Effector memory CD8-positive, alpha-beta T cell (primary cell): ENCODE data around the gene RAB1A.
A peak's percentile ranks its signal among the peaks of the same experiment; 100 is the strongest.

Source experiments
- ATAC-seq: fragments of 150-1000 bp; cut with Tn5 transposase; replicated peaks from 2 replicates; pipeline ENCODE4 v1.10.0; 2021; ENCODE audit warnings: mild to moderate bottlenecking, moderate library complexity
- DNase-seq, 3 experiments: peaks; one replicate each; pipeline ENCODE4 v3.0.0; 2021
- H3K27ac Mint-ChIP-seq, 2 donors: one replicate each; pipeline ENCODE4 v1.8.0; 2022; ENCODE audit warnings: mild to moderate bottlenecking in 2 of 2, mixed read lengths in 2 of 2, moderate library complexity in 2 of 2
- H3K27me3 Mint-ChIP-seq, 2 donors: one replicate each; pipeline ENCODE4 v1.8.0; 2022; ENCODE audit warnings: mixed read lengths in 2 of 2
- H3K36me3 Mint-ChIP-seq: one replicate; pipeline ENCODE4 v1.8.0; 2022; ENCODE audit warnings: mild to moderate bottlenecking, moderate library complexity, mixed read lengths; ENCODE audit not compliant: insufficient read depth
- H3K4me1 Mint-ChIP-seq, 2 donors: one replicate each; pipeline ENCODE4 v1.8.0; 2022; ENCODE audit warnings: low read depth in 2 of 2, mixed read lengths in 2 of 2
- H3K4me3 Mint-ChIP-seq, 2 donors: one replicate each; pipeline ENCODE4 v1.8.0; 2022; ENCODE audit warnings: mild to moderate bottlenecking in 2 of 2, mixed read lengths in 2 of 2, moderate library complexity in 2 of 2
- H3K9me3 Mint-ChIP-seq, 2 donors: one replicate each; pipeline ENCODE4 v1.8.0; 2022; ENCODE audit warnings: mixed read lengths in 2 of 2

Gene RAB1A

GRCh38 chr2:65098741-65099140 is 31.2 kb downstream of the RAB1A start:
- peak overlapping the region in 1 of 2 donors; percentile 3 for H3K4me3 Mint-ChIP-seq
- H3K27me3 Mint-ChIP-seq, result no peaks in the 10 kb centered on the region
- H3K36me3 Mint-ChIP-seq, result peaks cover 88% of the 10 kb centered on the region
- DNase-seq, result no peak
- no peaks in the 10 kb centered on the region for H3K9me3 Mint-ChIP-seq
- ATAC-seq, result no peak
- H3K4me1 Mint-ChIP-seq, result peaks cover 0 to 30% of the 10 kb centered on the region in 2 donors
- H3K27ac Mint-ChIP-seq, result no peak overlapping the region

GRCh38 chr2:65097844-65098243 is 32.1 kb downstream of the RAB1A start:
- Mint-ChIP-seq H3K9me3 (no peaks in the 10 kb centered on the region), H3K36me3 (peaks cover 88% of the 10 kb centered on the region), H3K4me3 (no peak overlapping the region), H3K27ac (no peak overlapping the region), H3K27me3 (no peaks in the 10 kb centered on the region), H3K4me1 (peaks cover 2 to 35% of the 10 kb centered on the region in 2 donors)
- ATAC-seq (no peak), DNase-seq (no peak)

- peaks cover 4 to 38% of the 10 kb centered on the region in 2 donors for H3K4me1 Mint-ChIP-seq
- no peak for DNase-seq
- peaks cover 88% of the 10 kb centered on the region for H3K36me3 Mint-ChIP-seq
- ATAC-seq, result no peak
- no peaks in the 10 kb centered on the region for H3K9me3 Mint-ChIP-seq
- peak overlapping the region in 1 of 2 donors; percentile 64 for H3K27ac Mint-ChIP-seq
- H3K4me3 Mint-ChIP-seq, result no peak overlapping the region
- no peaks in the 10 kb centered on the region for H3K27me3 Mint-ChIP-seq
These were observed 33.0 kb downstream of the RAB1A start for GRCh38 chr2:65096948-65097347.

- H3K4me1 Mint-ChIP-seq, result peaks cover 4 to 44% of the 10 kb centered on the region in 2 donors
- H3K4me3 Mint-ChIP-seq, result no peak overlapping the region
- no peaks in the 10 kb centered on the region for H3K27me3 Mint-ChIP-seq
- peaks cover 97% of the 10 kb centered on the region for H3K36me3 Mint-ChIP-seq
- no peaks in the 10 kb centered on the region for H3K9me3 Mint-ChIP-seq
- DNase-seq (no peak), ATAC-seq (no peak)
- H3K27ac Mint-ChIP-seq, result peak overlapping the region; percentile 6 to 22
These were observed 36.7 kb downstream of the RAB1A start for GRCh38 chr2:65093211-65093610.

GRCh38 chr2:65092791-65093190 is 37.1 kb downstream of the RAB1A start:
- H3K27ac Mint-ChIP-seq, result peak overlapping the region; percentile 6 to 22
- peaks cover 97% of the 10 kb centered on the region for H3K36me3 Mint-ChIP-seq
- no peak for DNase-seq
- no peaks in the 10 kb centered on the region for H3K27me3 Mint-ChIP-seq
- H3K4me3 Mint-ChIP-seq, result no peak overlapping the region
- H3K4me1 Mint-ChIP-seq, result peaks cover 7 to 44% of the 10 kb centered on the region in 2 donors
- no peaks in the 10 kb centered on the region for H3K9me3 Mint-ChIP-seq
- ATAC-seq, result no peak

GRCh38 chr2:65085148-65085547 is 44.8 kb downstream of the RAB1A start:
- Mint-ChIP-seq H3K27me3 (no peaks in the 10 kb centered on the region), H3K4me3 (no peak overlapping the region), H3K36me3 (peaks cover 97% of the 10 kb centered on the region), H3K27ac (peak overlapping the region in 1 of 2 donors; percentile 32), H3K4me1 (peaks cover 3 to 18% of the 10 kb centered on the region in 2 donors), H3K9me3 (no peaks in the 10 kb centered on the region)
- DNase-seq (no peak), ATAC-seq (no peak)

GRCh38 chr2:65081232-65081685 is 48.6 kb downstream of the RAB1A start:
- ATAC-seq, result no peak
- Mint-ChIP-seq H3K9me3 (no peaks in the 10 kb centered on the region), H3K27me3 (no peaks in the 10 kb centered on the region), H3K4me3 (no peak overlapping the region), H3K4me1 (peaks cover under 1 to 6% of the 10 kb centered on the region in 2 donors), H3K27ac (peak overlapping the region; percentile 67 to 77), H3K36me3 (peaks cover 84% of the 10 kb centered on the region)
- no peak for DNase-seq

GRCh38 chr2:65079017-65079416 is 50.9 kb downstream of the RAB1A start:
- Mint-ChIP-seq H3K27ac (peak overlapping the region in 1 of 2 donors; percentile 20), H3K27me3 (no peaks in the 10 kb centered on the region), H3K4me1 (peaks cover 1 to 6% of the 10 kb centered on the region in 2 donors), H3K9me3 (no peaks in the 10 kb centered on the region), H3K36me3 (peaks cover 62% of the 10 kb centered on the region), H3K4me3 (no peak overlapping the region)
- DNase-seq, result no peak
- no peak for ATAC-seq

- H3K27ac Mint-ChIP-seq, result peak overlapping the region in 1 of 2 donors; percentile 57
- H3K27me3 Mint-ChIP-seq, result no peaks in the 10 kb centered on the region
- no peaks in the 10 kb centered on the region for H3K9me3 Mint-ChIP-seq
- ATAC-seq (no peak), DNase-seq (no peak)
- no peak overlapping the region for H3K4me3 Mint-ChIP-seq
- peaks cover 62% of the 10 kb centered on the region for H3K36me3 Mint-ChIP-seq
- H3K4me1 Mint-ChIP-seq, result peaks cover 1 to 2% of the 10 kb centered on the region in 2 donors
These were observed 52.0 kb downstream of the RAB1A start for GRCh38 chr2:65077898-65078297.

GRCh38 chr2:65076345-65076710 is 53.6 kb downstream of the RAB1A start:
- DNase-seq, result no peak
- ATAC-seq, result no peak
- H3K4me3 Mint-ChIP-seq, result no peak overlapping the region
- H3K27me3 Mint-ChIP-seq, result no peaks in the 10 kb centered on the region
- H3K4me1 Mint-ChIP-seq, result peaks cover 7 to 9% of the 10 kb centered on the region in 2 donors
- H3K9me3 Mint-ChIP-seq, result no peaks in the 10 kb centered on the region
- peaks cover 58% of the 10 kb centered on the region for H3K36me3 Mint-ChIP-seq
- H3K27ac Mint-ChIP-seq, result peak overlapping the region in 1 of 2 donors; percentile 38

- ATAC-seq, result no peak
- Mint-ChIP-seq H3K27ac (peak overlapping the region in 1 of 2 donors; percentile 38), H3K36me3 (peaks cover 54% of the 10 kb centered on the region), H3K27me3 (no peaks in the 10 kb centered on the region), H3K9me3 (no peaks in the 10 kb centered on the region), H3K4me3 (no peak overlapping the region), H3K4me1 (peaks cover 7 to 9% of the 10 kb centered on the region in 2 donors)
- no peak for DNase-seq
These were observed 54.1 kb downstream of the RAB1A start for GRCh38 chr2:65075605-65076344.

GRCh38 chr2:65075176-65075575 is 54.7 kb downstream of the RAB1A start:
- DNase-seq (no peak), ATAC-seq (no peak)
- Mint-ChIP-seq H3K9me3 (no peaks in the 10 kb centered on the region), H3K27ac (no peak overlapping the region), H3K4me1 (peaks cover 12 to 13% of the 10 kb centered on the region in 2 donors), H3K27me3 (no peaks in the 10 kb centered on the region), H3K36me3 (peaks cover 48% of the 10 kb centered on the region), H3K4me3 (no peak overlapping the region)

- H3K36me3 Mint-ChIP-seq, result peaks cover 44% of the 10 kb centered on the region
- no peak for DNase-seq
- H3K27ac Mint-ChIP-seq, result no peak overlapping the region
- no peak overlapping the region for H3K4me3 Mint-ChIP-seq
- peaks cover 12 to 13% of the 10 kb centered on the region in 2 donors for H3K4me1 Mint-ChIP-seq
- H3K9me3 Mint-ChIP-seq, result no peaks in the 10 kb centered on the region
- H3K27me3 Mint-ChIP-seq, result no peaks in the 10 kb centered on the region
- ATAC-seq, result no peak
These were observed 55.9 kb downstream of the RAB1A start for GRCh38 chr2:65073879-65074565.
